ENCODE measurements around the gene SLC13A5.
"Not testable (repeated sequence)": the region's sequence is repeated elsewhere in the genome, so short reads cannot be mapped to it uniquely, and the experiment has no call there.

The SLC13A5 gene

DNA sequence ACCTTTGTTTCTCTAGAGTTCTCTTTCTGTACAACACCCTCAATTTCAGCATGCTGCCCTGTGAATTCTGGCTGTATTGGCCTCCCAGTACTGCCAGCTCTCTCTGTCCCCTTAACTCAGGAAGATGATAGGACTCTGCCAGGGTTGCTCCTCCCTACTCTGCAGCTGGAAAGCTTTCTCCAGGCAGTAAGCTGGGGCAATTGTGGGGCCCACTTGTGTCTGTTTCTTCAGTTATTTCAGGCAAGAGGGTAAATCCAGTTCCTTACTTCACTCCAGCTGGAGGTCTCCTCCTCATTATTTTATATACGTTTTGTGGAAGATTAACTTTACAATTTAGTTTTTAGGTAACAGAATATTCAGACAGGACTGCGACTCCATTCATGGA lies 51.7 kb downstream of the SLC13A5 start:
- no peak for DNase-seq (ENCODE audit: low spot score)

- no peak for DNase-seq (ENCODE audit: low spot score)
Measured at GRCh38 chr17:6660805-6661463, 52.2 kb downstream of the SLC13A5 start.

DNA sequence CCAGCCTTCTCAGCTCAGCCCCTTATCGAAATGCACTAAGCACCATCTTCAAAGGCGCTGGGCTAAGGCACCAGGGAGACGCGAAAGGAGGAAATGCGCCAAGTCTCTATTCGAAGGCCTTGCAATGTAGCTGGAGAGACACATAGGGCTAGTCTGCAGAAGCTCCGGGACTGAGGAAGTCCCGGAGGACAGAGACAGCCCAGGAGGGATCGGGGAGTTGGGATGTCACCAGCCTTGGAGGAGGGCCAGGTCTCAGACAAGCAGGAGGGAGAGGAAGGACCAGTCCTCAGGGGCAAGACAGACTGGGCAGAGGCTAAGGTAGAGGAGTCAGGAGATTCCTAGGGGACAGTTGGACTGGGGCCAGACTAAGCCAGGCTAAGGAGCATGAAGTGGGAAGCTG lies 53.1 kb downstream of the SLC13A5 start:
- no peak for DNase-seq (ENCODE audit: low spot score)

DNA sequence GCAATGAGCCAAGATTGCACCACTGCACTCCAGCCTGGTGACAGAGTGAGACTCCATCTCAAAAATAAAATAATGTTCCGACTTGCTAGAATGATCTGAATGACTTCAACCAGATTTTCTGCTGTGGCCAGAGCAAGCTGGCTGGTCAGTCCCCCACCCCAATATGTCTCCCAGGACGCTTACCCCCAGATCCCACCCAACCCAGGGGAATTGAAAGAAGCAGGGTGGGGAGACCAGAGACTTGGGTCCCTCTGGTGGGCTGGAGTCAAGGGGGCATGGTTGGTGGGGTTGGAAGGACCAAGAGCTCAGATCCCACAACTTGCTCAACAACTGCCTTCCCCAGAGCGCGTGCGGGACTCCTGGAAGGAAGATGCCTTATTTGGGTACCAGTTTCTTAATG lies 54.8 kb downstream of the SLC13A5 start:
- not testable (repeated sequence) for DNase-seq (ENCODE audit: low spot score)

DNA sequence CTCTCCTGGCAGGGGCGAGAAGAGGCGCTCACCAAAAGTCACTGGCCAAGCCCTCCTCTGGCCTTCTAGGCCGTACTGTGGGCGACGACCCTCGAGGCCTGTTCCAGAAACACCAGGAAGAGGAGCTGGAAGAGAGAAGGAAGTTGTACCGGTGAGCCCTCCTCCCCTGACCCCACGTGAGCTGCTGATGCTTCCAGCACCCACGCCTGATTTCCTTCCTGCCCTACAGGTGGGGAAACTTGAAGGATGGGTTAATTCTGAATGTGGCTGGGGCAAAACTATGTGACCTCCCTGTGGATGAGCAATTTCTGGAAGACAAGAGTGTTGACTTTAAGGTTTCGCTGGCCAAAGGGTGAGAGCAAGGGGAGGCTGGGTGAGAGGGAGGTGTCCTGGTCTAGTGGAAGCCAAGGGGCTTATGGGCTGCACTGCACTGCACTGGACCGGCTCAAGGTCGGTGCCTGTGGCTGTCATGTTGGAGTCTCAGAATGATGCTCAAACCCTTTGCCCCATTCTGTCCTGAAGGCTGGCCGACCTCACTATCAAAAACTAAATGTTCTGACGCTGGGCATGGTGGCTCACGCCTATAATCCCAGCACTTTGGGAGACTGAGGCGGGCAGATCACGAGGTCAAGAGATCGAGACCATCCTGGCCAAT lies 55.4 kb downstream of the SLC13A5 start:
- no peak for DNase-seq (ENCODE audit: low spot score)

DNA sequence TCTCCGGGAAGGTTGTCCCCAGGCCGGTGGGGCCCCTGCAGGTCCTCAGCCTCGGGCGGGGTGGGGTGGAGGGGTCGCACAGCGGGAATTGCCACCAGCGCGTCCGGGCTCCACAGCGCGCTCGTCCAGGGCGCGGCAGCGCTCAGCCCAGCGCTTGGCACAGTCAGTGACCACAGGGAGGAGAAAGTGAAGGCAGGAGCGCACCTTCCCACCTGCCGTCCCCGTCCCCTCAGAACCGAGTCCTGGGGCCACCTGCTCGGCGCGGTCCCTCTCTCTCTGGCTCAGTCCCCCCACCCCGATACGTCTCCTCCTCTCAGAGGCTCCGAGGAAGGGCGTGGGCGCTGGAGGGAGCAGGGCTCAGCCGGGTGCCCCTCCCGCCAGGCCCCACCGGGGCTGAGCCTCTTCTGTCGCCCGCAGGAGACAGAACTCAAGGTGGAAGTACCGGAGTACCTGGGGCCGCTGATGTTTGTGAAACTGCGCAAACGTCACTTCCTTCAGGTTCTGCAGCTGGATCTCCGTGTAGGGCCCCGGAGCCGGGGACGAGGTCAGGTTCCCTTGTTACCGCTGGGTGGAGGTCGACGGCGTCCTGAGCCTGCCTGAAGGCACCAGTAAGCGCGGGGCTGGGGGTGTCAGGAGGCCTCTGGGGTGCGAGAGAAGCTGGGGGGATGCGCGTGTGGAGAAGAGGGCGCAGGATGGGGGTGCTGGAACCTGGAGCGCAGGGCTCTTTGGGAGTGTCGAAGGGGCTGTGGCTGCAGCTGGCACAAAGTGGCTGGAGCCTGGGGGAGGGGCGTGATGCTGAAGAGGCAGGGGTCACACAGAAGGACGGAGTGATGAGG lies 56.2 kb downstream of the SLC13A5 start:
- not testable (repeated sequence) for DNase-seq (ENCODE audit: low spot score)

DNA sequence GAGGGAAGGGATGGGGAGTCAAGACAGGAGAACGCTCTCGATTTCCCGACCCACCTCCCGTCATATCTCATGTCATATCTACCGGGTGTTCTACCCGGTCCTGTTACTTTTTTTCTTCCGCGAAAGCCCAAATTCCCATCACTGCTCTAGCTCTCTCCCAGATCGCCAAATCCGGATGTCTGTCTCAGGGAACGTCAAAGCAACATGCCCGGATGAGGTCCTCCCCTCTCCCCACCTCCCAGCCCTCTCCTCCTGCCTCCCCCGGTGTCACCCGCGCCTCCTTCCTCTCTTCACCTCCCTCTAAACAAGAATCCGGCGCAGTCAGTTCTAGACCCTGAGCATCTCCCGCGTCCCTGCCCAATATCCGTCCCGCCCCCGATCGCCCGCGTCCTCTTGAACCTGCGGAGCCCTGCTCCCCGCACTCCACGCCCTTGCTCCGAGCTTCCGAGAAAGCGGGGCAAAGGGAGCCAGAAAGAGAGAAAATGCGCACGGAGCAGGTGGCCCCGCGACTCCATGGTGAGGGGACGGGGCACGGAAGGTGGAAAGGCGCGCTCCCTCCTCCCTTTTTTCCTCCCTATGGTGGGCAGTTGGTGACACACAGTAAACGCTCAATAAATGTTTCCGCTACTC lies 57.3 kb downstream of the SLC13A5 start:
- DNase-seq (ENCODE audit: low spot score), result not testable (repeated sequence)

DNA sequence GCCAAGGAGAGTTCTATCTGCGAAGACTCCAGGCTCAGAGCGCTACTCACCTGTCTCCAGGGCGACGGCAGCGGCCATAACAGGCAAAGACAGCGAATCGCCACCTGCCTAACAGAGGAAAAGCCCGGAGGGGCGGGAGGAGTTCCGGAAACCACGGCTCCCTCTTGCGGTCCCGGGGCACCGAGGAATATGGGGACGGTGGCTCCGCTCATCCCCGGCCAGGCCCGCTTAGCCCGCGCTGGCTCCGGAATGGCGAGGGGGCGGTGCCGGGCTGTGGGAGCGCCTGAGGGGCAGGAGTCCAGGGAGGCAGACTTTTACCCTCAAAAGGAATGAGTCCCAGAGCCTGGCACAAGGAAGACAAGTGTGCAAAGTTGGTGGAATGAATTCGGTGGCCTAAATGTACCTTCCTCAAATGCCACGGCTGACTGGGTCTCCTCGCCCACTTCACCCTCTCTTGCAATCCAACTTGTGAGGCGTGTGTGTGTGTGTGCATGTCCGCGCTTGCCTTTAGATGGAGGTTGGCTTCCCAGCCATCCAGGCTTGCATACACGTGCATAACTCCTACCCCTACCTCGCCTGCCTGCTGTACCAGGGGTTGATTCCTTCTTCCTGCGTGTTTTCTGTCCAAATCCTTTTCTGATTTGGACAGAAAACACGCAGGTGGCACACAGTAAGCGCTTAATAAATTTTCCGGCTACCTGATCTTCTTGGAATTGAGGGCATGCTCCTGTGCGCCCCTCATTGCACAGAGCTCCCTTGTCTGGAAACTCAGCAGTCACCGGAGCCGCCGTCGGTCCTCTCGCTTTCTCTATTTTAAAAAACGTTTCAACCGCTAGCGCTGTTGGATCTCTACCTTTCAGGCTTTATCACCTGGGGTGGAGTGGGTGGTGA lies 58.1 kb downstream of the SLC13A5 start:
- DNase-seq (ENCODE audit: low spot score), result no peak

- no peak for DNase-seq (ENCODE audit: low spot score)
Measured at GRCh38 chr17:6651919-6652452, 61.2 kb downstream of the SLC13A5 start.

GRCh38 chr17:6651354-6651918 lies 61.7 kb downstream of the SLC13A5 start, which contains the start of the genes C17orf100 and MED31:
C17orf100 (plus strand) TSS chr17:6651762; CDS start chr17:6651914, 152 bp downstream.
MED31 (minus strand) TSS chr17:6651605; CDS start chr17:6651528, 77 bp downstream.
- peak; percentile 95 for DNase-seq (ENCODE audit: low spot score)

DNA sequence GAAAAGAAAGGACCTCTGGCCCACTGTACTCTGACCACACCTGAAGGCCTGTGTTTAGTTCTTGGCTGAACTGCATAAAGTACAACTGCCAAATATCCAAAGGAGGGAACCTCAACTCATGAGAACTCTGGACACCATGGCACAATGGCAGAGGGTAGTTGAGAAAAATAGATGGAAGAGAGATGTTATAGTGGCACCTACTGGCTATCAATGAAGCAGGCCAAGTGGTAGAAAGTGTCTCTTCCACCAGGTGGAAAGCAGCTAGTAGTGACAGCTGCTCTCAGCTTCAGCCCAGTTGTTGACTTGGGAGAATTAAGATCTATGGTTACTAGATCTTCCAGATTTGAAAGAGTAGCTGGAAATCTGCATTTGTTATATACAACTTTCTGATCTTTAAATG lies 65.0 kb downstream of the SLC13A5 start:
- DNase-seq (ENCODE audit: low spot score), result peak; percentile 35

DNA sequence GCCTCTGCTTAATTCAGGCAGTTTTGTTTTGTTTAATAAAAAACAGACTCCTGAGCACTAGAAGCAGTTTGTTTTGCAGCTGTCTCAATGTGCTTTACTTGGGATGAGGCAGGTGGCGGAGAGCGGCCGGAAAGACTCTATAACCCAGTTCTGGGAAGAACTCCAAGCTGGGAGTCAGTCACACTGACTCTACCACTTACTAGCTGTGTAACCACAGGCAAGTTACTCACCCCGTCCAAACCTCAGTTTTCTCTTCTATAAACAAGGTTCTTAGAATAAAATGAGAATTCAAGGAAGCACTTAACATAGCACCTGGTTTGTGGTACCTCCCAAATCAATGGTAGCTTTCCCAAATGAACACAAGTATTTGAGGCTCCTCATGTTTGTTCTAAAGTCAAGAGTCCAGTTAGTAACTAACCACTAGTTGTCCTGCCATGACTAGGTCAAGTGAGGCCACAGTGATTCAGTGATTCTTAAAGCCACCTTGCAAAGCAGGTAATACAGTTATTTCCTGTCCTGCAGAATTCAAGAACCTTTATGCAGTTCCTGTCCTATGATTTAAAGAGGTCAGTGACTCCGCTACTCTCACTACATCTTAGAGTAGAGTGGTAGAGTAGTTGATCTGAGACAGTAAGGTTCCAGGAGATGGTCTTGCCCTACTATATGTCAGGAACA lies 69.6 kb downstream of the SLC13A5 start:
- DNase-seq (ENCODE audit: low spot score), result no peak

- no peak for DNase-seq (ENCODE audit: low spot score)
Measured at GRCh38 chr17:6642592-6642991, 70.6 kb downstream of the SLC13A5 start.

GRCh38 chr17:6641247-6641863 lies 71.8 kb downstream of the SLC13A5 start:
- peak; percentile 15 for DNase-seq (ENCODE audit: low spot score)

DNA sequence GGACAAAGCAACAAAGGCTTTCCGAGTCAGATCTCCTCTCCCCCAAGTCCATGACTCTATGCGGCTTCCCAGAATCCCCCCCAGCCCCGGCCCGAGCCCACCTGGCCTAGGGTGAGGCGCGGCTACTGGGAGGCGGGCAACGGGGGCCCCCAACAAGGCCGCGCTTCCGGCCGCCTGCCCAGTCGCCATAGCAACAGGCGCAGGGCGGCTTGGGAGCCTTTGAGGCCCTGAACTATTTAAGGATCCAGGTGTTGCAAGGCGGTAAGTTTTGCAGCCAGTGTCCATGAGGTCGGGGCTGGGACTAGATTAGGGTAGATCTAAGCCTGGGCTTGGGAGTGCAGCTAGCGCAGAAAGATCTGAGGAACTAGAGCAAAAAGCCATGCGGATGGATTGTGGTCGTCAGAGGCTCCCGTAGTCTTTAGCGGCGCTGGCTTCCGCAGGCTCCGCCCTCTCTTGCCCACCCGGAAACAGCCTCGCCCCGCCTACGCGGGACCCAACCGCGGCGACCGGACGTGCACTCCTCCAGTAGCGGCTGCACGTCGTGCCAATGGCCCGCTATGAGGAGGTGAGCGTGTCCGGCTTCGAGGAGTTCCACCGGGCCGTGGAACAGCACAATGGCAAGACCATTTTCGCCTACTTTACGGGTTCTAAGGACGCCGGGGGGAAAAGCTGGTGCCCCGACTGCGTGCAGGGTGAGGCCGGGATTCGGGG lies 72.5 kb downstream of the SLC13A5 start, which contains the start of the genes KIAA0753 and TXNDC17:
KIAA0753 (minus strand) TSS at position 176 of the 711 bp plus-strand sequence. CDS start 5,608 bp downstream, outside the sequence.
TXNDC17 (plus strand) TSS at position 525 of the 711 bp plus-strand sequence; CDS start at position 548, 23 bp downstream.
- peak; percentile 87 for DNase-seq (ENCODE audit: low spot score)

GRCh38 chr17:6639586-6640535 lies 73.3 kb downstream of the SLC13A5 start:
- DNase-seq (ENCODE audit: low spot score), result peak; percentile 18

GRCh38 chr17:6639014-6639585 lies 74.1 kb downstream of the SLC13A5 start:
- DNase-seq (ENCODE audit: low spot score), result no peak

Data from hematopoietic multipotent progenitor cell treated with erythropoietin and hydrocortisone succinate and interleukin-3 and kit ligand, for 17 days (in vitro differentiated cells).